Neural progenitor cell (in vitro differentiated cells): ENCODE results near the gene VHLL. TPM values are rescaled to one million over a fixed set of nuclear protein-coding genes. Genes with fewer than 3 reads are reported as not detected.

Experiments
- DNase-seq: peaks from one replicate; pipeline ENCODE4 v3.0.0-alpha.2; 2016; ENCODE audit warnings: low spot score
- H2AFZ ChIP-seq: fragments of 200-600 bp; sonication (generic); replicated peaks from 2 replicates; pipeline ENCODE4 v1.6.1; 2016; ENCODE audit warnings: antibody characterized with exemption
- H3F3A ChIP-seq: fragments of 200-600 bp; sonication (generic); 2 replicates; pipeline ENCODE4 v1.6.1; 2016; ENCODE audit warnings: antibody characterized with exemption, low read depth
- H3K27ac ChIP-seq: fragments of 200-600 bp; sonication (generic); 2 replicates; pipeline ENCODE4 v1.5.1; 2016; ENCODE audit warnings: mild to moderate bottlenecking
- H3K27me3 ChIP-seq: fragments of 200-600 bp; sonication (generic); 2 replicates; pipeline ENCODE4 v1.6.1; 2016; ENCODE audit warnings: mild to moderate bottlenecking, moderate library complexity
- H3K36me3 ChIP-seq: fragments of 200-600 bp; sonication (generic); 2 replicates; pipeline ENCODE4 v1.5.1; 2016
- H3K4me1 ChIP-seq: fragments of 200-600 bp; sonication (generic); 2 replicates; pipeline ENCODE4 v1.6.1; 2016; ENCODE audit warnings: mixed run types
- H3K4me2 ChIP-seq: fragments of 200-600 bp; sonication (generic); 2 replicates; pipeline ENCODE4 v1.6.1; 2016
- H3K4me3 ChIP-seq: fragments of 200-600 bp; sonication (generic); 2 replicates; pipeline ENCODE4 v1.5.1; 2016
- H3K79me2 ChIP-seq: fragments of 200-600 bp; sonication (generic); 2 replicates; pipeline ENCODE4 v1.6.1; 2016; ENCODE audit warnings: low read depth
- H3K9ac ChIP-seq: fragments of 200-600 bp; sonication (generic); 2 replicates; pipeline ENCODE4 v1.6.1; 2016
- H3K9me3 ChIP-seq: fragments of 200-600 bp; sonication (generic); 2 replicates; pipeline ENCODE4 v1.5.1; 2016; ENCODE audit warnings: low read depth
- H4K20me1 ChIP-seq: fragments of 200-600 bp; sonication (generic); 2 replicates; pipeline ENCODE4 v1.6.1; 2016; ENCODE audit warnings: low read depth
- H3K27ac Mint-ChIP-seq: 3 replicates; pipeline ENCODE4 v1.8.0; 2021; ENCODE audit warnings: mixed read lengths
- H3K27me3 Mint-ChIP-seq: 2 replicates; pipeline ENCODE4 v1.8.0; 2022; ENCODE audit warnings: low read depth, mild to moderate bottlenecking, inconsistent platforms, moderate library complexity, mixed read lengths; ENCODE audit not compliant: insufficient read depth
- H3K36me3 Mint-ChIP-seq: 3 replicates; pipeline ENCODE4 v1.8.0; 2021; ENCODE audit warnings: mixed read lengths
- H3K4me1 Mint-ChIP-seq: 3 replicates; pipeline ENCODE4 v1.8.0; 2021; ENCODE audit warnings: mixed read lengths
- H3K4me3 Mint-ChIP-seq: 3 replicates; pipeline ENCODE4 v1.8.0; 2021; ENCODE audit warnings: mild to moderate bottlenecking, moderate library complexity, mixed read lengths
- H3K9me3 Mint-ChIP-seq: 3 replicates; pipeline ENCODE4 v1.8.0; 2020; ENCODE audit warnings: mixed read lengths
- CTCF ChIP-seq: fragments of 200-600 bp; sonication (generic); IDR thresholded peaks from 2 replicates; pipeline ENCODE4 v1.5.1; 2017; ENCODE audit warnings: antibody characterized with exemption, mild to moderate bottlenecking
- EZH2 ChIP-seq: fragments of 200-600 bp; sonication (generic); IDR thresholded peaks from 2 replicates; pipeline ENCODE4 v1.6.1; 2017; ENCODE audit warnings: antibody characterized with exemption, mild to moderate bottlenecking, moderate library complexity
- EZH2phosphoT487 ChIP-seq: fragments of 200-600 bp; sonication (generic); IDR thresholded peaks from 2 replicates; pipeline ENCODE4 v1.6.1; 2017; ENCODE audit warnings: antibody characterized with exemption
- total RNA-seq: library from RNA; depleted of rRNA; stranded (reverse); fragments of >200 nt; gene quantifications from 2 replicates; pipeline ENCODE4 v1.2.3, GENCODE V29; 2015; ENCODE audit warnings: low replicate concordance

The VHLL gene
- total RNA-seq, 1 donor from 2014 or later = not detected

- no peaks in the 10 kb centered on the region for H4K20me1 ChIP-seq
- H3F3A ChIP-seq = peaks cover 20% of the 10 kb centered on the region
- H3K9me3 ChIP-seq = no peaks in the 10 kb centered on the region
- H3K9ac ChIP-seq = no peak overlapping the region
- Mint-ChIP-seq H3K27ac (no peak overlapping the region), H3K4me1 (no peaks in the 10 kb centered on the region), H3K27me3 (no peaks in the 10 kb centered on the region), H3K4me3 (no peak overlapping the region), H3K36me3 (peaks cover 13% of the 10 kb centered on the region), H3K9me3 (no peaks in the 10 kb centered on the region)
- H3K4me2 ChIP-seq = no peak overlapping the region
- no peak overlapping the region for H3K4me3 ChIP-seq
- H3K27ac ChIP-seq = no peak overlapping the region
- no peaks in the 10 kb centered on the region for H3K36me3 ChIP-seq
- no peak overlapping the region for H2AFZ ChIP-seq
- no peaks in the 10 kb centered on the region for H3K27me3 ChIP-seq
- no peaks in the 10 kb centered on the region for H3K79me2 ChIP-seq
- no peak for DNase-seq
- H3K4me1 ChIP-seq = no peaks in the 10 kb centered on the region
- TF ChIP-seq CTCF (no peak), EZH2 (no peak), EZH2phosphoT487 (no peak)
Measured at GRCh38 chr1:156303241-156303640, 4.1 kb upstream of the VHLL start.

- H3K27ac ChIP-seq = no peak within 1 kb of the TSS
- Mint-ChIP-seq H3K4me1 (peaks cover 8% of the 10 kb centered on the region), H3K27me3 (peaks cover 2% of the 10 kb centered on the region), H3K9me3 (no peaks in the 10 kb centered on the region), H3K36me3 (peaks cover 1% of the 10 kb centered on the region), H3K4me3 (peak within 1 kb of the TSS; percentile 79), H3K27ac (peak within 1 kb of the TSS; percentile 29)
- H3K27me3 ChIP-seq = no peaks in the 10 kb centered on the region
- peaks cover 4% of the 10 kb centered on the region for H3K4me1 ChIP-seq
- DNase-seq = peak; percentile 62
- H3K4me2 ChIP-seq = peak within 1 kb of the TSS; percentile 89
- no peaks in the 10 kb centered on the region for H3K9me3 ChIP-seq
- H3K4me3 ChIP-seq = peak within 1 kb of the TSS; percentile 63
- H3F3A ChIP-seq = peaks cover 14% of the 10 kb centered on the region
- H3K36me3 ChIP-seq = no peaks in the 10 kb centered on the region
- peak within 1 kb of the TSS; percentile 95 for H2AFZ ChIP-seq
- no peaks in the 10 kb centered on the region for H3K79me2 ChIP-seq
- no peak for TF ChIP-seq CTCF
- TF ChIP-seq EZH2phosphoT487 = no peak
- TF ChIP-seq EZH2 = no peak
- no peaks in the 10 kb centered on the region for H4K20me1 ChIP-seq
- H3K9ac ChIP-seq = peak within 1 kb of the TSS; percentile 43
Measured at GRCh38 chr1:156295391-156295947, 3.6 kb downstream of the VHLL start, which contains the start of gene GLMP. Gene GLMP (minus strand): TSS chr1:156295679. CDS start chr1:156295645, 34 bp downstream.

GRCh38 chr1:156293895-156294294 is 5.2 kb downstream of the VHLL start:
- Histone ChIP-seq H3K27ac (no peak overlapping the region), H3K27me3 (no peaks in the 10 kb centered on the region), H2AFZ (no peak overlapping the region), H4K20me1 (no peaks in the 10 kb centered on the region), H3K4me1 (peaks cover 4% of the 10 kb centered on the region), H3K4me3 (no peak overlapping the region), H3K4me2 (no peak overlapping the region), H3K9ac (no peak overlapping the region), H3K79me2 (no peaks in the 10 kb centered on the region), H3K9me3 (no peaks in the 10 kb centered on the region), H3F3A (peaks cover 14% of the 10 kb centered on the region), H3K36me3 (no peaks in the 10 kb centered on the region)
- H3K27ac Mint-ChIP-seq = no peak overlapping the region
- no peak for DNase-seq
- TF ChIP-seq EZH2 = no peak
- TF ChIP-seq CTCF = no peak
- no peak for TF ChIP-seq EZH2phosphoT487
- H3K4me3 Mint-ChIP-seq = no peak overlapping the region
- peaks cover 8% of the 10 kb centered on the region for H3K4me1 Mint-ChIP-seq
- peaks cover 1% of the 10 kb centered on the region for H3K36me3 Mint-ChIP-seq
- H3K9me3 Mint-ChIP-seq = no peaks in the 10 kb centered on the region
- H3K27me3 Mint-ChIP-seq = peaks cover 2% of the 10 kb centered on the region
